GM21360 (cell line): Measurements from ENCODE around the gene LPA.
"Not testable (repeated sequence)": the region's sequence is repeated elsewhere in the genome, so short reads cannot be mapped to it uniquely, and the experiment has no call there.

Experiments
- ATAC-seq: cut with Tn5 transposase; IDR thresholded peaks from one replicate; pipeline ENCODE4 v1.9.1; 2021; ENCODE audit warnings: mild to moderate bottlenecking, moderate library complexity; ENCODE audit not compliant: unreplicated experiment

LPA gene

GRCh38 chr6:160667639-160668481 is 3.8 kb upstream of the LPA start:
- ATAC-seq = peak; percentile 88

- no peak for ATAC-seq
Observed at GRCh38 chr6:160662842-160663241, 1.2 kb downstream of the LPA start.

- no peak for ATAC-seq
Observed at GRCh38 chr6:160662429-160662828, 1.6 kb downstream of the LPA start.

GRCh38 chr6:160661216-160661615 is 2.9 kb downstream of the LPA start:
- ATAC-seq = no peak

- ATAC-seq = no peak
Observed at GRCh38 chr6:160659562-160659961, 4.5 kb downstream of the LPA start.

GRCh38 chr6:160634706-160635105 is 29.4 kb downstream of the LPA start:
- no peak for ATAC-seq

GRCh38 chr6:160595838-160596832 is 67.9 kb downstream of the LPA start:
- no peak for ATAC-seq

- not testable (repeated sequence) for ATAC-seq
Observed at GRCh38 chr6:160595297-160595696, 68.8 kb downstream of the LPA start.

GRCh38 chr6:160586374-160586773 is 77.7 kb downstream of the LPA start:
- ATAC-seq = no peak

GRCh38 chr6:160583794-160584193 is 80.3 kb downstream of the LPA start:
- no peak for ATAC-seq

GRCh38 chr6:160581406-160581805 is 82.7 kb downstream of the LPA start:
- ATAC-seq = no peak

- not testable (repeated sequence) for ATAC-seq
Observed at GRCh38 chr6:160578515-160578914, 85.6 kb downstream of the LPA start.

- no peak for ATAC-seq
Observed at GRCh38 chr6:160573943-160574342, 90.1 kb downstream of the LPA start.

- ATAC-seq = not testable (repeated sequence)
Observed at GRCh38 chr6:160571201-160571600, 92.9 kb downstream of the LPA start.

- no peak for ATAC-seq
Observed at GRCh38 chr6:160544802-160545201, 119.3 kb downstream of the LPA start.

GRCh38 chr6:160535270-160535669 is 128.8 kb downstream of the LPA start:
- no peak for ATAC-seq

GRCh38 chr6:160534050-160534696 is 129.9 kb downstream of the LPA start:
- ATAC-seq = peak; percentile 87

- no peak for ATAC-seq
Observed at GRCh38 chr6:160532315-160532714, 131.8 kb downstream of the LPA start.

GRCh38 chr6:160531826-160532225 is 132.2 kb downstream of the LPA start:
- no peak for ATAC-seq

- not testable (repeated sequence) for ATAC-seq
Observed at GRCh38 chr6:160529524-160529923, 134.6 kb downstream of the LPA start.

- ATAC-seq = peak; percentile 37
Observed at GRCh38 chr6:160523223-160523622, 140.9 kb downstream of the LPA start.
